Neural progenitor cell (in vitro differentiated cells): ENCODE measurements around the gene TRRAP. TPM values are rescaled to one million over a fixed set of nuclear protein-coding genes. Genes with fewer than 3 reads are reported as not detected.

Experiments used
- DNase-seq: peaks from one replicate; pipeline ENCODE4 v3.0.0-alpha.2; 2016; ENCODE audit warnings: low spot score
- H2AFZ ChIP-seq: fragments of 200-600 bp; sonication (generic); replicated peaks from 2 replicates; pipeline ENCODE4 v1.6.1; 2016; ENCODE audit warnings: antibody characterized with exemption
- H3F3A ChIP-seq: fragments of 200-600 bp; sonication (generic); 2 replicates; pipeline ENCODE4 v1.6.1; 2016; ENCODE audit warnings: antibody characterized with exemption, low read depth
- H3K27ac ChIP-seq: fragments of 200-600 bp; sonication (generic); 2 replicates; pipeline ENCODE4 v1.5.1; 2016; ENCODE audit warnings: mild to moderate bottlenecking
- H3K27me3 ChIP-seq: fragments of 200-600 bp; sonication (generic); 2 replicates; pipeline ENCODE4 v1.6.1; 2016; ENCODE audit warnings: mild to moderate bottlenecking, moderate library complexity
- H3K36me3 ChIP-seq: fragments of 200-600 bp; sonication (generic); 2 replicates; pipeline ENCODE4 v1.5.1; 2016
- H3K4me1 ChIP-seq: fragments of 200-600 bp; sonication (generic); 2 replicates; pipeline ENCODE4 v1.6.1; 2016; ENCODE audit warnings: mixed run types
- H3K4me2 ChIP-seq: fragments of 200-600 bp; sonication (generic); 2 replicates; pipeline ENCODE4 v1.6.1; 2016
- H3K4me3 ChIP-seq: fragments of 200-600 bp; sonication (generic); 2 replicates; pipeline ENCODE4 v1.5.1; 2016
- H3K79me2 ChIP-seq: fragments of 200-600 bp; sonication (generic); 2 replicates; pipeline ENCODE4 v1.6.1; 2016; ENCODE audit warnings: low read depth
- H3K9ac ChIP-seq: fragments of 200-600 bp; sonication (generic); 2 replicates; pipeline ENCODE4 v1.6.1; 2016
- H3K9me3 ChIP-seq: fragments of 200-600 bp; sonication (generic); 2 replicates; pipeline ENCODE4 v1.5.1; 2016; ENCODE audit warnings: low read depth
- H4K20me1 ChIP-seq: fragments of 200-600 bp; sonication (generic); 2 replicates; pipeline ENCODE4 v1.6.1; 2016; ENCODE audit warnings: low read depth
- H3K27ac Mint-ChIP-seq: 3 replicates; pipeline ENCODE4 v1.8.0; 2021; ENCODE audit warnings: mixed read lengths
- H3K27me3 Mint-ChIP-seq: 2 replicates; pipeline ENCODE4 v1.8.0; 2022; ENCODE audit warnings: low read depth, mild to moderate bottlenecking, inconsistent platforms, moderate library complexity, mixed read lengths; ENCODE audit not compliant: insufficient read depth
- H3K36me3 Mint-ChIP-seq: 3 replicates; pipeline ENCODE4 v1.8.0; 2021; ENCODE audit warnings: mixed read lengths
- H3K4me1 Mint-ChIP-seq: 3 replicates; pipeline ENCODE4 v1.8.0; 2021; ENCODE audit warnings: mixed read lengths
- H3K4me3 Mint-ChIP-seq: 3 replicates; pipeline ENCODE4 v1.8.0; 2021; ENCODE audit warnings: mild to moderate bottlenecking, moderate library complexity, mixed read lengths
- H3K9me3 Mint-ChIP-seq: 3 replicates; pipeline ENCODE4 v1.8.0; 2020; ENCODE audit warnings: mixed read lengths
- CTCF ChIP-seq: fragments of 200-600 bp; sonication (generic); IDR thresholded peaks from 2 replicates; pipeline ENCODE4 v1.5.1; 2017; ENCODE audit warnings: antibody characterized with exemption, mild to moderate bottlenecking
- EZH2 ChIP-seq: fragments of 200-600 bp; sonication (generic); IDR thresholded peaks from 2 replicates; pipeline ENCODE4 v1.6.1; 2017; ENCODE audit warnings: antibody characterized with exemption, mild to moderate bottlenecking, moderate library complexity
- EZH2phosphoT487 ChIP-seq: fragments of 200-600 bp; sonication (generic); IDR thresholded peaks from 2 replicates; pipeline ENCODE4 v1.6.1; 2017; ENCODE audit warnings: antibody characterized with exemption
- total RNA-seq: library from RNA; depleted of rRNA; stranded (reverse); fragments of >200 nt; gene quantifications from 2 replicates; pipeline ENCODE4 v1.2.3, GENCODE V29; 2015; ENCODE audit warnings: low replicate concordance

TRRAP gene
- total RNA-seq, 1 donor from 2014 or later, result 19.9 TPM

- peaks cover 13% of the 10 kb centered on the region for H3K36me3 Mint-ChIP-seq
- Histone ChIP-seq H3K4me3 (peak overlapping the region; percentile 73), H2AFZ (peak overlapping the region; percentile 84), H3K27me3 (peaks cover 4% of the 10 kb centered on the region), H3F3A (peaks cover 24% of the 10 kb centered on the region), H3K36me3 (peaks cover 5% of the 10 kb centered on the region), H3K9ac (peak overlapping the region; percentile 99), H3K9me3 (no peaks in the 10 kb centered on the region), H3K4me1 (peaks cover 6% of the 10 kb centered on the region), H3K4me2 (peak overlapping the region; percentile 99), H3K79me2 (peaks cover 47% of the 10 kb centered on the region), H3K27ac (no peak overlapping the region), H4K20me1 (peaks cover 29% of the 10 kb centered on the region)
- TF ChIP-seq CTCF (peak; percentile 7), EZH2phosphoT487 (no peak)
- DNase-seq, result peak; percentile 48
- peak overlapping the region; percentile 94 for H3K4me3 Mint-ChIP-seq
- peak overlapping the region; percentile 66 for H3K27ac Mint-ChIP-seq
- H3K27me3 Mint-ChIP-seq, result peaks cover 3% of the 10 kb centered on the region
- no peaks in the 10 kb centered on the region for H3K9me3 Mint-ChIP-seq
- peaks cover 16% of the 10 kb centered on the region for H3K4me1 Mint-ChIP-seq
Observed at GRCh38 chr7:98879198-98879978, 1.1 kb downstream of the TRRAP start.

- H3K4me2 ChIP-seq, result peak overlapping the region; percentile 99
- Mint-ChIP-seq H3K4me1 (peaks cover 16% of the 10 kb centered on the region), H3K36me3 (peaks cover 13% of the 10 kb centered on the region), H3K4me3 (peak overlapping the region; percentile 94), H3K27me3 (peaks cover 3% of the 10 kb centered on the region), H3K9me3 (no peaks in the 10 kb centered on the region), H3K27ac (no peak overlapping the region)
- no peaks in the 10 kb centered on the region for H3K9me3 ChIP-seq
- H3K9ac ChIP-seq, result peak overlapping the region; percentile 99
- peaks cover 52% of the 10 kb centered on the region for H3K79me2 ChIP-seq
- no peak overlapping the region for H2AFZ ChIP-seq
- no peak for TF ChIP-seq CTCF
- TF ChIP-seq EZH2phosphoT487, result no peak
- no peak for TF ChIP-seq EZH2
- no peak for DNase-seq
- peaks cover 4% of the 10 kb centered on the region for H3K27me3 ChIP-seq
- H3K4me1 ChIP-seq, result peaks cover 6% of the 10 kb centered on the region
- H3K4me3 ChIP-seq, result peak overlapping the region; percentile 73
- peaks cover 24% of the 10 kb centered on the region for H3F3A ChIP-seq
- peaks cover 29% of the 10 kb centered on the region for H4K20me1 ChIP-seq
- no peak overlapping the region for H3K27ac ChIP-seq
- H3K36me3 ChIP-seq, result peaks cover 5% of the 10 kb centered on the region
Observed at GRCh38 chr7:98879979-98880315, 1.6 kb downstream of the TRRAP start.

GRCh38 chr7:98880485-98880884, 2.2 kb downstream of the TRRAP start:
- peaks cover 13% of the 10 kb centered on the region for H3K36me3 Mint-ChIP-seq

More at GRCh38 chr7:98880485-98880884, 2.2 kb downstream of the TRRAP start:
- Mint-ChIP-seq H3K4me3 (peak overlapping the region; percentile 94), H3K4me1 (peaks cover 16% of the 10 kb centered on the region), H3K27ac (no peak overlapping the region), H3K9me3 (no peaks in the 10 kb centered on the region), H3K27me3 (peaks cover 3% of the 10 kb centered on the region)
- H3K36me3 ChIP-seq, result peaks cover 5% of the 10 kb centered on the region
- TF ChIP-seq CTCF (no peak), EZH2 (no peak), EZH2phosphoT487 (no peak)
- peaks cover 24% of the 10 kb centered on the region for H3F3A ChIP-seq
- H3K4me3 ChIP-seq, result no peak overlapping the region
- H3K79me2 ChIP-seq, result peaks cover 56% of the 10 kb centered on the region
- peaks cover 29% of the 10 kb centered on the region for H4K20me1 ChIP-seq
- peaks cover 6% of the 10 kb centered on the region for H3K4me1 ChIP-seq
- H3K9me3 ChIP-seq, result no peaks in the 10 kb centered on the region
- DNase-seq, result no peak
- H3K27me3 ChIP-seq, result peaks cover 4% of the 10 kb centered on the region
- H3K27ac ChIP-seq, result no peak overlapping the region
- no peak overlapping the region for H3K9ac ChIP-seq
- peak overlapping the region; percentile 99 for H3K4me2 ChIP-seq
- H2AFZ ChIP-seq, result no peak overlapping the region
